HCT116 (cell line): ENCODE measurements around the gene FKBP5. TPM values are rescaled to one million over a fixed set of nuclear protein-coding genes. Genes with fewer than 3 reads are reported as not detected.

ENCODE experiments used
- ATAC-seq: fragments of 200-7000 bp; cut with Tn5 transposase; 2 replicates; pipeline ENCODE4 v1.9.1; 2020; ENCODE audit warnings: mild to moderate bottlenecking, moderate library complexity
- BruUV-seq: library from RNA; stranded (reverse); fragments of 400-500 nt; replicated peaks from 2 replicates; lab custom pipeline; 2021; lab: Mats Ljungman, UMichigan
- CTCF ChIA-PET: fragments of 300-600 bp; sonication (Branson Sonifier 250); formaldehyde crosslinking; loops from one replicate; lab custom pipeline; 2021; ENCODE audit warnings: antibody characterized with exemption; lab: Charles Lee
- POLR2A ChIA-PET: fragments of 300-600, 350-600 bp; sonication (Branson Sonifier 250); formaldehyde crosslinking; loops from one replicate; lab custom pipeline; 2021; ENCODE audit warnings: antibody characterized with exemption; lab: Charles Lee
- RAD21 ChIA-PET, 2 experiments: fragments of 300-600 bp; sonication (Branson Sonifier 250); formaldehyde crosslinking; loops; one replicate each; lab custom pipeline; 2023; ENCODE audit warnings: low total read pairs in 2 of 2; ENCODE audit not compliant: uncharacterized antibody in 2 of 2, unreplicated experiment in 2 of 2, low non-redundant PET in 1 of 2; lab: Charles Lee
- DNase-seq: peaks from one replicate; pipeline ENCODE4 v3.0.0-alpha.2; 2010; ENCODE audit warnings: low read depth, low spot score
- H2AFZ ChIP-seq: fragments of 200-600 bp; shearing (Covaris generic), sonication (generic); 2 replicates; pipeline ENCODE4 v1.6.1; 2017; ENCODE audit warnings: low read depth, mixed run types, mixed read lengths, antibody characterized with exemption, low read length; ENCODE audit not compliant: poor library complexity, severe bottlenecking
- H3K27ac ChIP-seq: 2 replicates; pipeline ENCODE4 v1.5.1; 2012; ENCODE audit warnings: low read depth, low read length
- H3K27me3 ChIP-seq: fragments of 200-600 bp; sonication (generic); 2 replicates; pipeline ENCODE4 v1.6.1; 2016; ENCODE audit warnings: mixed run types, low read length, mixed read lengths; ENCODE audit not compliant: insufficient read depth
- H3K36me3 ChIP-seq, 2 experiments: fragments of 200-500 bp in 1 of 2; fragments of 200-600 bp in 1 of 2; sonication (Bioruptor generic) in 1 of 2; sonication (generic) in 1 of 2; 2 replicates each; pipeline versions ENCODE4 v1.5.1 to v1.6.1; 2014 to 2016; ENCODE audit warnings: low read length in 2 of 2, inconsistent platforms in 1 of 2, mixed read lengths in 1 of 2, mixed run types in 1 of 2; ENCODE audit not compliant: insufficient read depth in 2 of 2, control insufficient read depth in 1 of 2
- H3K4me1 ChIP-seq, 2 experiments: fragments of 200-600 bp in 1 of 2; sonication (generic) in 1 of 2; 2 replicates each; pipeline versions ENCODE4 v1.5.1 to v1.6.1; 2012 to 2017; ENCODE audit warnings: low read length in 2 of 2, inconsistent platforms in 1 of 2, mild to moderate bottlenecking in 1 of 2, mixed read lengths in 1 of 2, mixed run types in 1 of 2, moderate library complexity in 1 of 2; ENCODE audit not compliant: insufficient read depth in 2 of 2, control insufficient read depth in 1 of 2
- H3K4me2 ChIP-seq: fragments of 200-600 bp; sonication (generic); 2 replicates; pipeline ENCODE4 v1.6.1; 2017; ENCODE audit warnings: mixed run types, low read length, mixed read lengths
- H3K4me3 ChIP-seq, 2 experiments: fragments of 200-600 bp in 1 of 2; sonication (generic) in 1 of 2; replicated peaks in 1 of 2; 2 replicates each; pipeline ENCODE4 v1.5.1; 2011 to 2016; ENCODE audit warnings: low read length in 2 of 2, control low read depth in 1 of 2, low read depth in 1 of 2, mild to moderate bottlenecking in 1 of 2, mixed read lengths in 1 of 2, mixed run types in 1 of 2
- H3K79me2 ChIP-seq: fragments of 200-600 bp; sonication (generic); 2 replicates; pipeline ENCODE4 v1.6.1; 2017; ENCODE audit warnings: mild to moderate bottlenecking, mixed run types, low read length, moderate library complexity, mixed read lengths; ENCODE audit not compliant: insufficient read depth
- H3K9ac ChIP-seq: fragments of 200-600 bp; sonication (generic); 2 replicates; pipeline ENCODE4 v1.6.1; 2016; ENCODE audit warnings: low read length, mixed read lengths
- H3K9me2 ChIP-seq: fragments of 200-600 bp; sonication (generic), shearing (Covaris generic); 2 replicates; pipeline ENCODE4 v1.6.1; 2017; ENCODE audit warnings: mixed run types, mild to moderate bottlenecking, moderate library complexity; ENCODE audit not compliant: insufficient read depth
- H3K9me3 ChIP-seq, 2 experiments: fragments of 200-500 bp in 1 of 2; fragments of 200-600 bp in 1 of 2; sonication (Bioruptor generic) in 1 of 2; sonication (generic) in 1 of 2; 2 replicates each; pipeline ENCODE4 v1.6.1; 2014 to 2017; ENCODE audit warnings: low read length in 2 of 2, mixed read lengths in 2 of 2, inconsistent platforms in 1 of 2, low read depth in 1 of 2, mild to moderate bottlenecking in 1 of 2, mixed run types in 1 of 2, moderate library complexity in 1 of 2; ENCODE audit not compliant: control insufficient read depth in 1 of 2, insufficient read depth in 1 of 2
- H4K20me1 ChIP-seq: fragments of 200-600 bp; sonication (generic), shearing (Covaris generic); 2 replicates; pipeline ENCODE4 v1.6.1; 2017; ENCODE audit warnings: mixed run types, mild to moderate bottlenecking, moderate library complexity; ENCODE audit not compliant: insufficient read depth
- EZH2 ChIP-seq: fragments of 200-600 bp; sonication (generic); IDR thresholded peaks from 2 replicates; pipeline ENCODE4 v1.6.1; 2017; ENCODE audit warnings: antibody characterized with exemption, mixed run types
- FOSL1 ChIP-seq: IDR thresholded peaks from 2 replicates; pipeline ENCODE4 v1.6.1; 2012; ENCODE audit warnings: low read depth
- POLR2A ChIP-seq: IDR thresholded peaks from 2 replicates; pipeline ENCODE4 v1.7.0; 2011; ENCODE audit warnings: borderline replicate concordance; ENCODE audit not compliant: insufficient read depth, insufficient read length; ENCODE audit errors: extremely low read depth
- POLR2AphosphoS5 ChIP-seq: IDR thresholded peaks from 2 replicates; pipeline ENCODE4 v1.6.1; 2011; ENCODE audit warnings: mild to moderate bottlenecking, low read depth, low read length, moderate library complexity
- RAD21 ChIP-seq: IDR thresholded peaks from 2 replicates; pipeline ENCODE4 v1.6.1; 2012; ENCODE audit warnings: low read depth, mild to moderate bottlenecking
- SIN3A ChIP-seq: IDR thresholded peaks from 2 replicates; pipeline ENCODE4 v1.6.1; 2012; ENCODE audit warnings: low read depth
- SP1 ChIP-seq: IDR thresholded peaks from 2 replicates; pipeline ENCODE4 v1.6.1; 2012; ENCODE audit warnings: low read depth
- YY1 ChIP-seq: IDR thresholded peaks from 2 replicates; pipeline ENCODE4 v1.6.1; 2011; ENCODE audit warnings: low read length, low read depth, moderate library complexity, mild to moderate bottlenecking; ENCODE audit not compliant: insufficient replicate concordance; ENCODE audit errors: extremely low read depth
- ZBTB33 ChIP-seq: IDR thresholded peaks from 2 replicates; pipeline ENCODE4 v1.6.1; 2011; ENCODE audit warnings: mild to moderate bottlenecking, low read length, moderate library complexity; ENCODE audit not compliant: insufficient replicate concordance; ENCODE audit errors: extremely low read depth
- intact Hi-C: fragments of 100-400 bp; cut with micrococcal nuclease; formaldehyde crosslinking; loops from 2 replicates; pipeline ENCODE4 v1.10.0; 2022
- total RNA-seq: library from RNA; stranded (reverse); gene quantifications from one replicate; pipeline ENCODE4 v1.2.1, GENCODE V29; 2021; ENCODE audit not compliant: unreplicated experiment
- TF ChIP-seq, protein P1 (sequence below): IDR thresholded peaks from 2 replicates; pipeline ENCODE4 v1.6.1; 2012; ENCODE audit warnings: low read depth

Gene FKBP5
- total RNA-seq, 1 experiment from 2014 or later = 50.3 TPM

- H3K27ac ChIP-seq = no peak overlapping the region
- CTCF ChIA-PET = interaction anchor here (1.7 kb wide), 1 partner anchor 10 kb away, joined by 4 read pairs; no protein-coding TSS in a partner anchor
- intact Hi-C loops = loop anchor here (5.0 kb wide), 3 partner anchors 176 to 516 kb away; no protein-coding TSS in a partner anchor
These were observed 107.9 kb downstream of the FKBP5 start for GRCh38 chr6:35580836-35581235.

More at GRCh38 chr6:35580836-35581235, 107.9 kb downstream of the FKBP5 start:
- Histone ChIP-seq H3K4me3 (no peak overlapping the region), H3K9me2 (no peaks in the 10 kb centered on the region), H3K4me1 (peaks cover 6 to 9% of the 10 kb centered on the region in 2 experiments), H3K4me2 (no peak overlapping the region), H3K79me2 (peaks cover 2% of the 10 kb centered on the region; the same call in 1 of the 2 replicates), H2AFZ (no peak overlapping the region), H3K27me3 (no peaks in the 10 kb centered on the region), H3K9me3 (no peaks in the 10 kb centered on the region), H3K9ac (no peak overlapping the region), H3K36me3 (peaks cover 4 to 7% of the 10 kb centered on the region in 2 experiments; a peak in 3 of 4 replicates), H4K20me1 (no peaks in the 10 kb centered on the region)
- ChIA-PET POLR2A (no interaction called here), RAD21 (no interaction called here)
- ATAC-seq (no peak), DNase-seq (no peak)
- no peak for TF ChIP-seq RAD21
- TF ChIP-seq POLR2AphosphoS5 = no peak
- TF ChIP-seq SIN3A = no peak
- TF ChIP-seq SP1 = no peak
- no peak for TF ChIP-seq ZBTB33
- no peak for TF ChIP-seq FOSL1
- TF ChIP-seq, protein P1, sequence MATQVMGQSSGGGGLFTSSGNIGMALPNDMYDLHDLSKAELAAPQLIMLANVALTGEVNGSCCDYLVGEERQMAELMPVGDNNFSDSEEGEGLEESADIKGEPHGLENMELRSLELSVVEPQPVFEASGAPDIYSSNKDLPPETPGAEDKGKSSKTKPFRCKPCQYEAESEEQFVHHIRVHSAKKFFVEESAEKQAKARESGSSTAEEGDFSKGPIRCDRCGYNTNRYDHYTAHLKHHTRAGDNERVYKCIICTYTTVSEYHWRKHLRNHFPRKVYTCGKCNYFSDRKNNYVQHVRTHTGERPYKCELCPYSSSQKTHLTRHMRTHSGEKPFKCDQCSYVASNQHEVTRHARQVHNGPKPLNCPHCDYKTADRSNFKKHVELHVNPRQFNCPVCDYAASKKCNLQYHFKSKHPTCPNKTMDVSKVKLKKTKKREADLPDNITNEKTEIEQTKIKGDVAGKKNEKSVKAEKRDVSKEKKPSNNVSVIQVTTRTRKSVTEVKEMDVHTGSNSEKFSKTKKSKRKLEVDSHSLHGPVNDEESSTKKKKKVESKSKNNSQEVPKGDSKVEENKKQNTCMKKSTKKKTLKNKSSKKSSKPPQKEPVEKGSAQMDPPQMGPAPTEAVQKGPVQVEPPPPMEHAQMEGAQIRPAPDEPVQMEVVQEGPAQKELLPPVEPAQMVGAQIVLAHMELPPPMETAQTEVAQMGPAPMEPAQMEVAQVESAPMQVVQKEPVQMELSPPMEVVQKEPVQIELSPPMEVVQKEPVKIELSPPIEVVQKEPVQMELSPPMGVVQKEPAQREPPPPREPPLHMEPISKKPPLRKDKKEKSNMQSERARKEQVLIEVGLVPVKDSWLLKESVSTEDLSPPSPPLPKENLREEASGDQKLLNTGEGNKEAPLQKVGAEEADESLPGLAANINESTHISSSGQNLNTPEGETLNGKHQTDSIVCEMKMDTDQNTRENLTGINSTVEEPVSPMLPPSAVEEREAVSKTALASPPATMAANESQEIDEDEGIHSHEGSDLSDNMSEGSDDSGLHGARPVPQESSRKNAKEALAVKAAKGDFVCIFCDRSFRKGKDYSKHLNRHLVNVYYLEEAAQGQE = no peak
- TF ChIP-seq EZH2 = no peak
- TF ChIP-seq POLR2A = no peak
- no peak for TF ChIP-seq YY1
- BruUV-seq = no TSS peak
